HCEC 1CT (cell line): ENCODE results near the gene DENND2A.
"Not testable (repeated sequence)": the region's sequence is repeated elsewhere in the genome, so short reads cannot be mapped to it uniquely, and the experiment has no call there.

Experiments used
- DNase-seq: peaks from one replicate; pipeline ENCODE4 v3.0.0-alpha.2; 2017

The DENND2A gene

DNA sequence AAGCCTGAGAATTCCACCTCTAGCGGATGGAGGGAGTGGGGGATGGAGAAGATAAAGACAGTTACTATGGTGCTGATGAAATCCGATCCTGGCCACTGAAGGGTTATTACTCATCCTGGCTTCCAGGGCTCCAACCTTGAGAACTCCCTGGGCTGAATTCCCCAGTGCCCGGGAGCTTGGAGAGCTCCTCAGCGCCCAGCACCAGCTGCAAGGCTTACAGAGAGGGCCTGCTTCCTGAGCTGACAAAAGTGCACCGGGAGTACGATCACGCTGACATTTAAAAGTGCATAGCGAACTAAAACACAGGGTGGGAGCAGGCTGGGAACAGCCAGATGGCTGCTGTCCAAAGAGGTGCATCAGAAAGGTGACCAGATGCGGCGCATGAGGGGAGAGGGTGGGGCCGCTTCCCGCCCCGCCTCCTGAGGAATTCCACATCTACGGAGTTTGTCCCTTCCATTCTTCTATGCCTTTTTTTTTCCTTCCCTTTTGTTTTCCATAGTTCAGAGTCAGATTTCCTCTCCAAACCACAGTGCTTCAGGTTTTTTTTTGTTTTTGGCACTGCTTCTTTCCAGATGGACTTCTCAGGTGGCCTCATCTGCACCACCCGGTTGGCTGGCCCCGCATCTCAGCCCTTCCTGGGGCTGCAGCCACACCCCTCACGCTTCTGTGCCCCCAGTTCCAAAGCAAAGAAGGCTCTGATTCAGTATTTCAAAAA lies 98.9 kb downstream of the DENND2A start:
- DNase-seq: peak; percentile 88

DNA sequence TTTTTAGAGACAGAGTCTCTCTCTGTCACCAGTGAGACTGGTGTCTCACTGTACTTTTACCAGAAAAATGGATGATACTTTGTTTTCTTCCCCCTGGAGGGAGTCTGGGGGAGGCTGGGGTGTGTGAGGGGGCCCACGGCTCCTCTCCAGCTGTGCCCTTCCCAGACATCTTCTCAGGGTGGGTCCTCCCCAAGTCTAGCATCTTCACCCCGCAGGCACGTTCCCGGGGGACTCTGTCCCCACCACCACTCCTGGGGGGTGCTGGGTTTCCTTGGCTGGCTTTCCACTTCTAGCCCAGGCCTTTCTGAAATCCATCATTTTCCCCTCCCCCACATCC lies 99.5 kb downstream of the DENND2A start:
- DNase-seq: no peak

DNA sequence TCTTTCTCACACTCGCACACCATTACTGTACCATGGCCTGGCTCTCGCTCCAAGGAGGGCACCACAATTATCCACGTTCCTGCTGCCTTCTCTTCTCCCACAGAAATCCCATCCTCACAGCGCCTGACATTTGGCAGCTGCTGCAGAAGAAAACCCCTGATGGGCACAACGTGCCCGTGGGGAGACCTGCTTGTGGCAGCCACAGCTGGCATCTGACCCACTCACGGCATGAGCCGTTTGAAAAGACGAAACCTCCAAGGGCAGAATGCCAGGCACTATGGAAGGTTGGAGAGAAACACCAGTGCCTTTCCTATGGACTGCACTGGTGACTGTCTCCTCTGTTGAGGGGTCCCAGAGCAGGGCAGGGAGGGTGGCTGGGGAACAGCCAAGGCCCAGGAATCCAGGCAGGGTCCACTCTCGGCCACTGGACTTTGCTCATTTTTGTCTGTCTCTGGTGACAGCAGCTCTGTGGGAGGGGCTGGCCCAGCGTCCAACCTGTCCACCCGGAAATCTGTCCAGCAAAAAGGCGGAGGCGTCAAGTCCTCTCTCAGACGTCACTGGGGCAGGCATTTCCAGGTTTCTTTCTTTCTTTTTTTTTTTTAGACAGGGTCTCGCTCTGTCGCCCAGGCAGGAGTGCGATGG lies 100.4 kb downstream of the DENND2A start:
- no peak for DNase-seq

DNA sequence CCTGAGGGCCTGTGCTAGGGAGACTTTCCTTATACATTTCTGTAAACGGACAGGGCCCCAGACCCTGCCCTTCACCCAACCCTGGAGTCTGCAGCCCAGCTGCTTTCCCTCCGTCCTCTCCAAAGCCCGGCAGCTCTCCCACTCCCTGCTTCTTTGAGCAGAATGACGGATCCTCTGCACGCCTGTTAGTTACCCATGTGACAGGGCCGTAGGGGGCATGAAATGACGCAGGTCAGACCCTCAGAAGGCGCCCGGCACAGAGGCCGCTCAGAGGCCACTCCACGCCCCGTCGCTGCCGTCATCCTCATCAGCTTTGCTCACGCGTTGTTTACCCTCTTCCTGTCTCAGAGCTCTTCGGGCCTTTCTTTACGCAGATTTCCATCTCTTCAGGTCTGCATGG lies 101.2 kb downstream of the DENND2A start:
- no peak for DNase-seq

DNA sequence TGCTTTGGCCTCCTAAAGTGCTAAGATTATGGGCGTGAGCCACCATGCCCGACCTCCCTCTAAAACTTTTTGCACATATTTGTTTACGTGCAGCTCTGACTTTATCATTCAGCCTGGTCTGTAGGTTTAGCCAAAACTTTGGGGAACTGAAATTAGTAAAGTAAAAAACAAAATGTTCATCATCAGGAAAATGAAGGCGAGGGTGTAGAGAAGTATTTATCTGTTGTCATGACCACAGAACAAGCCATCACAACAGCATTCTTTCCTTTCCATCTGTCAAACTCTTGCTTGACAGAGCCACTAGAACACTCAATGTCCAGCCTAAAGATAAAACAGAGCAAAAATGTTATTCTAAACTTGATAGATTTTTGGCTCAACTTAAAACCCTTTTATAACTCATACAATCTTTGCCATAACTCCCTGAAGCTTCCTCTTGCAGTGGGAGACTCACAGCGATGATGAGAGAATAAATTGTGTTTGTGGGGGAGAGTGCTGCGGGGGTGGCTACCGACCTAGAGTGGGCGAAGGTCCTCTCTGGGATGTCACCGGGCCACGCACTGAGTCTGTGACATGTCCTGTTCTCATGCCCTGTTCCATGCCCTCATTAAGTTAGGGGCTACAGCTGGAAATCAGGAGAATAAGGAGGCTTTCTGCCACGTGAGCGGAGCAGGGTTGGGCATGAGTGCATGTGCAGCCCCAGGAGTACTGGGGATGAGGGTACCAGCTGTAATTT lies 102.7 kb downstream of the DENND2A start:
- DNase-seq: no peak

DNA sequence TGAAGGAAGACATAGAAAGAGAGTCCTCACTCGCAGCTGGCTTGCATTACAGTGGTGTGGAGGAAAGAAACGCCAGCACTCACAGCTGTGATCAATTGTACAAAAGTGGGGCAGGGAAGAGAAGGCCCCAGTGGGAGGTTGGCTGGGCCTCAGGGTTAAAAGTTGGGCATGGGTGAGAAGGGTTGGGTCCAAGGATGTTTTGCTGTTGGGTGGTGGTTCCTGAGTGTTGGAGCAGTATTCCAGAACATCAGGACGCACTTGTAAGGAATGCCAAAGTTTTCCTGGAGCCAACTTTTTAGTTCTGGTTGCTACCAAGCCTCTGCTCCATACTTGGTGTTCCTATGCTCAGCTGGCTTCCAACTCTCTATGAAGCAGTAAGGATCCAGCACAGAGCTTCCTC lies 105.9 kb downstream of the DENND2A start:
- no peak for DNase-seq

DNA sequence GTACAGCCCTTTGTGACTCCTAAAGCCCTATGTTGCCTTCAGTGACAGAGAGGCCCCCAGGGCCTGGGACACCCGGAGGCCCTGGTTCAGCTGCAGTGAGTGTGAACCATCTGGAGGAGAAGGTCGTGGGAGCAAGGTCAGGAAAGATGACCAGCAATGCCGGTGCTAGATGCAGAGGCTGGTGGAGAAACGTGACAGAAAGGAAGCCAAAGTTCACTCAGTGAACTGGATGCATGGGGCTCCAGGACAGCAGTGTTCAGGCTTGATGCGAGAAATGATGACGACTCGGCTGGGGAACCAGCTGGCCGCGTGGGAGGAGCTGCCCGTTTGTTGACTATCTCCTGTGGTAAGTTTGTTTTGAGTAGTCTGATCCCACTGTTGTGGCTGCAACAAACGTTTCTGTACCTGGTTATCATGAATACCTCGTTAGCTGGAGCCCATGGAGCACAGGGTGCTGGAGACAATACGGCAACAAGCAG lies 107.2 kb downstream of the DENND2A start:
- no peak for DNase-seq

DNA sequence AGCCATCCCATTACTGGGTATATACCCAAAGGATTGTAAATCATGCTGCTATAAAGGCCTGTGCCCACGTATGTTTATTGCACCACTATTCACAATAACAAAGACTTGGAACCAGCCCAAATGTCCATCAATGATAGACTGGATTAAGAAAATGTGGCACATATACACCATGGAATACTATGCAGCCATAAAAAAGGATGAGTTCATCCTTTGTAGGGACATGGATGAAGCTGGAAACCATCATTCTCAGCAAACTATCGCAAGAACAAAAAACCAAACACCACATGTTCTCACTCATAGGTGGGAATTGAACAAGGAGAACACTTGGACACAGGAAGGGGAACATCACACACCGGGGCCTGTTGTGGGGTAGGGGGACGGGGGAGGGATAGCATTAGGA lies 111.2 kb downstream of the DENND2A start:
- DNase-seq: not testable (repeated sequence)

DNA sequence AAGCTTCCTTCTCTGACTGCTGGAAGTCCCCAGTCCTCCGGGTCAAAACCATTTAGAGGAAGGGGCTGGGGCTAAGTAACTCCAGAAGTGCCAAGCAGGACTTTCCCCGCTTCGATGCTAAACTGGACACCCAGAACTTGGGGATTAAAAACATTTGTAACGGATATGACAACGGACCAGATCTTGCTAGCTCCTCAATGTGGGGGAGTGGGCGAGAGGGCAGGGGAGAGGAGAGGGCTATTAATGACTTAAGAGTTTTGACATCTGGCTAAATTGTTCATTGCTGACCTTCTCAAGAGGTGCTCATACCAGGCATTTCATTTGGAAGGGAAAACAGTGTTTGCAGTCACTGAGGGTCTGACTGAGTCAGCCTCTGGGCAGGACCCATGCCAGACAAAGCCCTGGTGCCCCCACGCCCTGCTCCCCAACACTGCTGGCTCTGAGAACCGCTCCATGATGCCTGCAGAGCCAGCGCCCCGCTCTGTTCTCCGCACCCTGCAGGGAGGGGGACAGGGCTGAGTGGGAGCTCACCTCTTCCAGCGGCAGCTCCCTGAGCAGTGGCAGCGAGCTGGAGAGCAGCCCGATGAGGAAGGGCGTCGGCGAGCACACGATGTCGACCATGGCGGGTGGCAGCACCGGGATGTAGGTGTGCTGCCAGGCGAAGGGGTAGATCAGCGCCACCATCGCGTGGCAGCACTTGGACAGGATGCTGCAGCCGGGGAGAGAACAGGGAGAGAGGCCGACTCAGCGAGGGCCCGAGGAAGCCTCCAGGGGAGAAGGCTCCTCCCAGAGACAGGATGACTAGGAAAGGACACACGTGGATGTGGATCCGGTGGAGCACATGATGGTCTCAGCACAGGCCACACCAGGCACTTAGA lies 113.6 kb downstream of the DENND2A start:
- no peak for DNase-seq

DNA sequence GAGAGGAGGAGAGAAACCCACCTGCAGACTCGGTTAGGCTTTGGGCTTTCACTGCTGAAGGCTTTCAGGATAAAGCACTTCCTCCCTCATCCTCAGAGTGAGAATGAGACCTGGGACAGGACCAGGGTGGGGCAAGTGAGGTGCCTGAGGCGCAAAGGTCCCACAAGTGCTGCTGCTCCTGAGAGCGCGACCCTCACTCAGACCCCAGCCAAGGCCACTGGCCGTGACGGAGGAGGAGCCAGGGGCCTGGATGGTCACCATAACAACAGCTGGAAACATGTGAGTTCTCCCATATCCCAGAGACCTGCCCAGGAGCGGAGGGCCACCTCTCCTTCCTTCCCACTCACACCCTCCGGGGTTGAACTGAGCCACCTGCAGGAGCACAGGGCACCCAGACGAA lies 114.4 kb downstream of the DENND2A start:
- DNase-seq: no peak

DNA sequence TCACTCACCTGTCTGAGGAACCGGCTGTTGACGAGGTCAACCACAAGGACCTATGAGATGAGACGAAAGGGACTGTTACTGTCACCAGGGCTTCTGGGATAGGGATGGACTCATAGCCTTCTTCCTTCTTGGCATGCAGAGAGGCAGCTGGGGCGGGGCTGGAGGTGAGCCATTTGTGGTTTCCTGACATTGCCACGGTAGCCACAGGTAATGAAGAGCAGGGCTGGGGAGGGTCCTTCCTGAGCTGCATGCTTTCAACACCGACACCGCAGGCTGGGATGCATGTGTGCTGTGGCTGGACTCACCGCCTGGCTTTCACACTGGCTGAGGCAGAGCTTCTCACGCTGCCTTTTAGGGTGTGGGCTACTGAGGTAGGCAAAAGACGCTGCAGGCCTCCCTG lies 114.9 kb downstream of the DENND2A start:
- no peak for DNase-seq

DNA sequence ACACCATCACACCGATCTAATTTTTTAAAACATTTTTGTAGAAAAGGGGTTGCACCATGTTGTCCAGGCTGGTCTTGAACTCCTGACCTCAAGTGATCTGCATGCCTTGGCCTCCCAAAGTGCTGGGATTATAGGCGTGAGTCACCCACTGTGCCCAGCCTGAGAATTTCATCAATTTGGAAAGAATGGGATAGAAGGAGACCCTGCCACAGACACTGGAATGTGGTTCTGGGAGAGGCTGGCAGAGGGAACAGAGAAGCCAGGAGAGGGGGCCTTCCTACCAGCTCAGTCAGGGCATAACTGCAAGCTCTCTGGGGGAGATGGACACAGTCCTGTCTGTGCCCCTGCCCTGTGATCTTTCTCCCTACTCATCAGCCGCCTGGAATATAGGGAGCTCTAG lies 119.2 kb downstream of the DENND2A start:
- DNase-seq: no peak

DNA sequence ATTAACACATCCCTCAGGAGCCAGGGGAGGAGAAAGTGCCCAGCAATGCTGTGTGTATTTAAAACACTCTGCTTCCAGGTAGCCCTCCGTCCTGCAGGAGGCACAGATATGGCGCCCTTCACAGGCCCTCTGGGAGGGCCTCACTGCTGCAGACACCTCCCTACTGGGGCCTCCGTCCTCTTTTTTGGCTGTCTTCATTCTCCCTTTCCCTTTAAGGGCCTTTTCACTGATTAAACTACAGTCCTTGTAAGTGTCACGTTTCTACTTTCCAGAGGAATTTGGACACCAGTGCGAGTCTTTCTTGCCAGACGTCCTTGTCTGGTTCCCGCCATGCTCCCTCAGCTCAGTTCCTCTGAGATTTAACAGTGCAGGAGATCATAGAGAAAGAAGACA lies 121.6 kb downstream of the DENND2A start:
- no peak for DNase-seq

DNA sequence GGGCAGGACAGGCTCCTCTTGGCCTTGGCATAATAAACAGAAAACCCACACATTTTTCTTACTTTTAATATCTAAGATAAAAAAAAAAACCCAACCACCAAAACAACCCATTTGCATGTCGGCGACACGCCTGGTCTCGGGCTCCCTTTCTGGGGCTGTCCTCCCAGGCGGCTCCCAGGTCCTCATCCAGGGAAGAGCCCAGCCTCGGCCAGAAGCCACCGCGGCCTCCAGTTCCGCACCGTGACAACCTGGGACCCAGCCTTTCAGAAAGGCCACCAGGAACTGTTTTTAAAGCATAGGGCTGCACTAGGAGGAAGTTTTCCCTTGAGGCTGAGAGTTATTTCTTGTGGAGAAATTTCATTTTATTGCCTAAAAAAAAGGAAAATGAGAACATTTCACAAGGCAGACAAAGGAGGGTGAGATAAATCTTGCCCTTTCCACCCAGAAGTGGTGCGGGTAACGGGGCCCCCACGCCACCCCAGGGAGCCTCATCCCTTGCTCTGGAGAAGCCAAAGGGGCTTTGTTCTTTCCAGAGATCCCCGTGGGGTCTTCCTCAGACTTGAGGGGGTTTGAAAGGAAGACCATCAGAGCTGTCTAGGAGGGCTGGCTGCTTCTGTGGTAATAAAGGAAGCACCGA lies 122.1 kb downstream of the DENND2A start:
- DNase-seq: no peak

DNA sequence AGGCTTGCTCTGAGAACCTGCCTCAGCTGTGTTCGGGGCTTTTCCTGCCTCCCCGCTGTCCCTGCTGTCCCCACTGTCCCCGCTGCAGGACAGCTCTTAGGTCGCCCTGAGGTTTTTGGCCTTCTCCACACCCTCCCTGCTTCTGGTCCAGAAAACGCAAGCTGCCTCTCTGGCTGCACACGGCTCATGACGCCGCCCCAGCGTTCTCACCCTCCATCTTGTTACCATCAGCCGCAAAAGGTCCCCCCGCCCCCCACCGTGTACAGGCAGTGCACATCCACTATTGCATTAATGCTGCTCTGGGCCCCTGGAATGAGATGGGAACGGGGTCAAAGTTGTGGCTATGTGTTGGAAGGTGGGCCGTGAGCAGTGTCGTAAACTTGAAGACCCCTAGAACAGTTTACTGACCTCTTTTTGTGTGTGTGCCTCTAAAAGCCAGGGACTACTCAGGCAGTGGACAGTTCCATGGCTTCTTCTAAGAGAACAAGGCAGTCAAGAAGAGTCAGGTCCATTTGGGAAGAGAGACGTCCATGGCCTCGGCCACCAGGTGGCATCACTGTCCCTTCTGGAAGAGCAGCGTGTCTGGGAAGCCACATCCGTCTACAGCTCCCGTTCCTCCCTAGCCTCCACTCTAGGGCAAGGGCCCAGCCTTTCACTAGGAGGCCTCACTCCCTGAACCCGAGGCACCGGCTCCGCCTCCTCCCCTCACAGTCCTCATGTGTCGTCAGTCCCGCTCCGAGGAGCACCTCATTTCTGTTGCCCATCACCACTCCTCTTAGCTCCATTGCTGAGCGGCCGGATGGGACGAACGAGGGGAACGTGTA lies 122.9 kb downstream of the DENND2A start:
- peak; percentile 85 for DNase-seq

DNA sequence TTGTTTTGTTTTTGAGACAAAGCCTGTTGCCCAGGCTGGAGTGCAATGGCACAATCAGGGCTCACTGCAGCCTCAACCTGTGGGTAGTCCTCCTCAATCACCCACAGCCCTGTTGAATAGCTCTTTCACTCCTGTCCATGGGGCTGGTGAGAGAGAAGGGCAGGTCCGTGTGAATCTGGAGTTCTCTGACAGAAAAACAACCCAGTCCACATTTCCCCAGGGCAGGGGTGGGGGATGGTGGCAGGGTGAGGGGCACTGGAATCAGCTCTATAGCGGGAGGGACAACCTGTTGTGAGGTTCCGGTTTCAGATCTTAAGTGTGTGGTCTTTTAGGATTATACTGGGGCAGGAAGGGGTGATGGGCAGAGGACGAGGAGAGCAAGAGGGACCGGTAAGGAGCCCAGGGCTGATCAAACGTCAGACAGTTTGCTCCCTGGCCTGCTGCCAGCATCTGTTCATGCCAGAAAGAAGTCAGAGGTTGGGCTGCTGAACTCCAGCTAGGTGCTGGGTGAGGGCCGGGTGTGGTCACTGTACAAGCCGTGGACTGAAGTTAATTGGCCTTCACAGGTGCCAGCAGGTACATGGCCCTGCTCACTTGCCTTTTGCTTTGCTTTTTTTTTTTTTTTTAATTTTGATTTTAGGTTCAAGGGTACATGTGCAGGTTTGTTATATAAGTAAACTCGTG lies 128.2 kb downstream of the DENND2A start:
- peak; percentile 25 for DNase-seq

DNA sequence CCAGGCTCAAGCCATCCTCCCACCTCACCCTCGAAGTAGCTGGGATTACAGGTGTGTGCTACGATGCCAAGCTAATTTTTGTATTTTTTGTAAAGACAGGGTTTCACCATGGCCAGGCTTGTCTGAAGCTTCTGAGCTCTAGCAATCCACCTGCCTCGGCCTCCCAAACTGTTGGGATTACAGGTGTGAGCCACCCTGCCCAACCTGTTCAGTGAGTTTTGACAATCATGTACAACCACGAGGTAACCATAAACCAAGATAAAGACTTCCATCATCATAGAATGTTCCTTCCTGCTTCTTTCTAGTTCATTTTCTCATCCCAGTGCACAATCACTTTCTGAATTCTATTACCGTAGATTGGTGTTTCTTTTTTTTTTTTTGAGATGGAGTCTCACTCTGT lies 130.8 kb downstream of the DENND2A start:
- no peak for DNase-seq

DNA sequence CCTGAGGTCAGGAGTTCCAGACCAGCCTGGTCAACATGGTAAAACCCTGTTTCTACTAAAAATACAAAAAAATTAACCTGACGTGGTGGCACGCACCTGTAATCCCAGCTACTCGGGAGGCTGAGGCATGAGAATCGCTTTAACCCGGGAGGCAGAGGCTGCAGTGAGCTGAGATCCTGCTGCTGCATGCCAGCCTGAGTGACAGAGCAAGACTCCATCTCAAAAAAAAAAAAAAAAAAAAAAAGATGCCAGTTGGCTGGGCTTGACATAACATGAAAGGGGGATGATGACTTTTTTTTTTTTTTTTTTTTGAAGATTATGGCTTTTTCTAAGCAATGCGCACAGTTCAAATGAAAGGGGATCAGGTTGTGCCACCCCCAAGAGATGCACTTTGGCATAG lies 133.1 kb downstream of the DENND2A start:
- not testable (repeated sequence) for DNase-seq

DNA sequence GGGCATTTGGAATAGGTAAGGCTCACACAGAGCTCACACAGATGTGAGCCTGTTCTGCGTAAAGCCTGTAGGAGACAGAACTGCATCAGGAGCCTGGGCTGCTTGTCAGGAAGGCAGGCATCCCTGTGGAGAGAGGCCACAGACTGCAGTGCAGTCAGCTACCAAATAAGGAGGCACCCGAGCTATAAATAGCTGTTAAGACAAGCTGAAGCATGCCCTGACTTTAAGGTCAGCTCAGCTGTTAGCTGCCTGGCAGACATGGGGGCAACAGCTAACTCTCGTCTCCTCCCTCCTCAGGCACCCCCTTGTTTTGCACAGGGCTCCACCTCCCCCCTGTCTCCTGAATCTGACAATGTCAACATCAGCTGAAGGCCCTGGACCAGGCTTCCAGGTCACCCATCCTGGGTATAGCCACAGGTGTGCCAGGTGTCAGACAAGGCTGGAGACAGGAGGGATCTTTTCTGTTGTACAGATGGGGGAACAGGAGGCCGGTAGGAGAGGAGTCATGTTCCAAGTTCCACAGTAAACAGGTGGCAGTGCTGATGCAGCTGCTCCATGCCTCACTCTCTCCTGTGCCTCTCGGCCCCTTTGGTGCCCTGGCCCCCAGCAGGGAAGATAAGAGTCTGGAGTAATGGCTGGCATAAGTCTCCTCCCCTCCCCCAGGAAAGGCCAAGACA lies 133.7 kb downstream of the DENND2A start:
- peak; percentile 42 for DNase-seq

DNA sequence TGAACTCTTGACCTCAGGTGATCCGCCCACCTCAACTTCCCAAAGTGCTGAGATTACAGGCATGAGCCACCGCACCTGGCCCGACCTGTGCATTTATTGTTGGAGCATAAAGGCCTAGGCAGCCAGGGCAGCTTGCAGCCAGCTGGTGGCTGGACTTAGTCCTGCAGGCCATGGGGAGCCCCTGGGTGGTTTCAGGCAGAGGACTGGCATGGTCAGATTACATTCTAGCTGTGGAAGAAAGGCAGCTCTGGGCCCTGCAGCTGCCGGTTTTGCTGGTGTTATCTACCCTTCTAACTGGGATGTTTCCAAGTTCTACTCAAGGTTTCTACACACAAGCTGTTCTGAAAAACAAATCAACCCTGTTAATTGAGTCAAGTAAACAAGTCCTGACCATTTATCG lies 138.6 kb downstream of the DENND2A start:
- no peak for DNase-seq
